Liver (tissue), 3 donors: ENCODE measurements around the gene PCSK4.

Source experiments
- EGR1 ChIP-seq, 2 donors: IDR thresholded peaks; 2 replicates each; pipeline ENCODE4 v1.6.1; 2016 to 2018; ENCODE audit warnings: antibody characterized with exemption in 2 of 2, low read depth in 2 of 2
- GABPA ChIP-seq, 2 donors: IDR thresholded peaks in 1 of 2; conservative IDR thresholded peaks in 1 of 2; 2 replicates each; pipeline ENCODE4 v1.6.1; 2016; ENCODE audit warnings: antibody characterized with exemption in 2 of 2, mild to moderate bottlenecking in 1 of 2, moderate library complexity in 1 of 2
- HNF4G ChIP-seq: IDR thresholded peaks from 2 replicates; pipeline ENCODE4 v1.6.1; 2016; ENCODE audit warnings: antibody characterized with exemption
- JUND ChIP-seq, 2 donors: IDR thresholded peaks; 2 replicates each; pipeline ENCODE4 v1.6.1; 2016; ENCODE audit warnings: antibody characterized with exemption in 2 of 2
- NR2F2 ChIP-seq: IDR thresholded peaks from 2 replicates; pipeline ENCODE4 v1.6.1; 2016; ENCODE audit warnings: antibody characterized with exemption
- RAD21 ChIP-seq, 2 donors: IDR thresholded peaks; 2 replicates each; pipeline ENCODE4 v1.6.1; 2016; ENCODE audit warnings: antibody characterized with exemption in 2 of 2, mild to moderate bottlenecking in 2 of 2
- RXRA ChIP-seq, 2 donors: IDR thresholded peaks; 2 replicates each; pipeline ENCODE4 v1.6.1; 2017 to 2018; ENCODE audit warnings: antibody characterized with exemption in 2 of 2, mild to moderate bottlenecking in 1 of 2
- TAF1 ChIP-seq: conservative IDR thresholded peaks from 2 replicates; pipeline ENCODE4 v1.6.1; 2016; ENCODE audit warnings: antibody characterized with exemption, mild to moderate bottlenecking
- YY1 ChIP-seq: IDR thresholded peaks from 2 replicates; pipeline ENCODE4 v1.6.1; 2016; ENCODE audit warnings: antibody characterized with exemption, mild to moderate bottlenecking
- TF ChIP-seq, protein P1 (sequence below): fragments of 150-350 bp; IDR thresholded peaks from 2 replicates; pipeline ENCODE4 v1.5.1; 2017; ENCODE audit warnings: improper control_type of control experiment, low read depth, low read length; ENCODE audit not compliant: missing input control
- TF ChIP-seq, protein P2 (sequence below): IDR thresholded peaks from 2 replicates; pipeline ENCODE4 v1.6.1; 2016; ENCODE audit warnings: antibody characterized with exemption
- TF ChIP-seq, protein P3 (sequence below): IDR thresholded peaks from 2 replicates; pipeline ENCODE4 v1.6.1; 2016; ENCODE audit warnings: antibody characterized with exemption
- TF ChIP-seq, protein P4 (sequence below): IDR thresholded peaks from 2 replicates; pipeline ENCODE4 v1.6.1; 2016; ENCODE audit warnings: antibody characterized with exemption
- TF ChIP-seq, protein P5 (sequence below): IDR thresholded peaks from 2 replicates; pipeline ENCODE4 v1.6.1; 2016; ENCODE audit warnings: antibody characterized with exemption, mild to moderate bottlenecking
- donor health status: healthy.
- donor health status: healthy.

DNA sequence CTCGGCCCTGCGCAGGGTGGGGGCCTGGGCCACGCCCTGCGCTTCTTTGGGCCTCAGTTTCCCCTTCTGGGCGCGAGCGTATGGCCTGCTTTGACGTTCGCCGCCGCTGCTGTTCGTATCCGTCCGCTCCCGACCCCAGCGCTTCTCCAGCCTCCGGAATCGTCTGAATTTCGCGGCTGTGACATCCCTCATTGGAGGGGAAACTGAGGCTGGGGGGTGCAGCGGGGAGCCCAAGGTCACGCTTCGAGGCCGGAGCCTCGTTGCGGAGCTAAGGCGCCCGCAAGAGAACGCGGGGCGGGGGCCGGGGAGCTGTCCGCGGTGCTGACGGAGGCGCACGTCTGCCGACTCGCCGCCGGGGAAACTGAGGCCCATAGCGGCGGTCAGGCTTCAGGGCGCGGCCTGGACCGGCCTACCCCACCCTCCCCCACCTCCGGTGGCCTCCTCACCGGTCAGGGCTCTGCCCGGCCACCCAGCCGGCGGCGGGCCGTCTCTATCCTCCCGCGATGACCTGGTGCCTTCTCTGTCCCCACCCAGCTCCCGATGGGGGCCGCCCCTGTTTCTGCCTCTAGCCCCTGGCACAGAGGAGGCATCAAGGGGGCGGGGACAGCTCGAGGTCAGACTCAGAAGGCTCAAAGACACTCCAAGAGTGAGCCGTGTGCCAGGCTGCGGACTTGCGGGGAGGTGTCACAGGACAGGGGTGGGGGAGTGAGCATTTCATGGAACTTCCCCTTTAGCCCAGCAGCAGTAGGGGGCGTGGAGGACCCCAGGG is 43.3 kb downstream of the PCSK4 start:
- TF ChIP-seq, protein P1, sequence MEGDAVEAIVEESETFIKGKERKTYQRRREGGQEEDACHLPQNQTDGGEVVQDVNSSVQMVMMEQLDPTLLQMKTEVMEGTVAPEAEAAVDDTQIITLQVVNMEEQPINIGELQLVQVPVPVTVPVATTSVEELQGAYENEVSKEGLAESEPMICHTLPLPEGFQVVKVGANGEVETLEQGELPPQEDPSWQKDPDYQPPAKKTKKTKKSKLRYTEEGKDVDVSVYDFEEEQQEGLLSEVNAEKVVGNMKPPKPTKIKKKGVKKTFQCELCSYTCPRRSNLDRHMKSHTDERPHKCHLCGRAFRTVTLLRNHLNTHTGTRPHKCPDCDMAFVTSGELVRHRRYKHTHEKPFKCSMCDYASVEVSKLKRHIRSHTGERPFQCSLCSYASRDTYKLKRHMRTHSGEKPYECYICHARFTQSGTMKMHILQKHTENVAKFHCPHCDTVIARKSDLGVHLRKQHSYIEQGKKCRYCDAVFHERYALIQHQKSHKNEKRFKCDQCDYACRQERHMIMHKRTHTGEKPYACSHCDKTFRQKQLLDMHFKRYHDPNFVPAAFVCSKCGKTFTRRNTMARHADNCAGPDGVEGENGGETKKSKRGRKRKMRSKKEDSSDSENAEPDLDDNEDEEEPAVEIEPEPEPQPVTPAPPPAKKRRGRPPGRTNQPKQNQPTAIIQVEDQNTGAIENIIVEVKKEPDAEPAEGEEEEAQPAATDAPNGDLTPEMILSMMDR: no peak
- TF ChIP-seq, protein P2, sequence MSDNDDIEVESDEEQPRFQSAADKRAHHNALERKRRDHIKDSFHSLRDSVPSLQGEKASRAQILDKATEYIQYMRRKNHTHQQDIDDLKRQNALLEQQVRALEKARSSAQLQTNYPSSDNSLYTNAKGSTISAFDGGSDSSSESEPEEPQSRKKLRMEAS: no peak
- TF ChIP-seq EGR1 (IDR thresholded peaks at IDR 0.05; ENCODE audit: low read depth in 2 of 2) (no peak), YY1 (no peak), HNF4G (no peak), JUND (IDR thresholded peaks at IDR 0.05) (no peak), TAF1 (no peak), RAD21 (IDR thresholded peaks at IDR 0.05) (no peak), NR2F2 (no peak), GABPA (IDR thresholded peaks at IDR 0.05 in 1 of 2, conservative IDR thresholded peaks at IDR 0.05 in 1 of 2) (no peak), RXRA (IDR thresholded peaks at IDR 0.05) (no peak)
- TF ChIP-seq, protein P3, sequence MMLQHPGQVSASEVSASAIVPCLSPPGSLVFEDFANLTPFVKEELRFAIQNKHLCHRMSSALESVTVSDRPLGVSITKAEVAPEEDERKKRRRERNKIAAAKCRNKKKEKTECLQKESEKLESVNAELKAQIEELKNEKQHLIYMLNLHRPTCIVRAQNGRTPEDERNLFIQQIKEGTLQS: no peak
- TF ChIP-seq, protein P4, sequence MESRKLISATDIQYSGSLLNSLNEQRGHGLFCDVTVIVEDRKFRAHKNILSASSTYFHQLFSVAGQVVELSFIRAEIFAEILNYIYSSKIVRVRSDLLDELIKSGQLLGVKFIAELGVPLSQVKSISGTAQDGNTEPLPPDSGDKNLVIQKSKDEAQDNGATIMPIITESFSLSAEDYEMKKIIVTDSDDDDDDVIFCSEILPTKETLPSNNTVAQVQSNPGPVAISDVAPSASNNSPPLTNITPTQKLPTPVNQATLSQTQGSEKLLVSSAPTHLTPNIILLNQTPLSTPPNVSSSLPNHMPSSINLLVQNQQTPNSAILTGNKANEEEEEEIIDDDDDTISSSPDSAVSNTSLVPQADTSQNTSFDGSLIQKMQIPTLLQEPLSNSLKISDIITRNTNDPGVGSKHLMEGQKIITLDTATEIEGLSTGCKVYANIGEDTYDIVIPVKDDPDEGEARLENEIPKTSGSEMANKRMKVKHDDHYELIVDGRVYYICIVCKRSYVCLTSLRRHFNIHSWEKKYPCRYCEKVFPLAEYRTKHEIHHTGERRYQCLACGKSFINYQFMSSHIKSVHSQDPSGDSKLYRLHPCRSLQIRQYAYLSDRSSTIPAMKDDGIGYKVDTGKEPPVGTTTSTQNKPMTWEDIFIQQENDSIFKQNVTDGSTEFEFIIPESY: no peak
- TF ChIP-seq, protein P5, sequence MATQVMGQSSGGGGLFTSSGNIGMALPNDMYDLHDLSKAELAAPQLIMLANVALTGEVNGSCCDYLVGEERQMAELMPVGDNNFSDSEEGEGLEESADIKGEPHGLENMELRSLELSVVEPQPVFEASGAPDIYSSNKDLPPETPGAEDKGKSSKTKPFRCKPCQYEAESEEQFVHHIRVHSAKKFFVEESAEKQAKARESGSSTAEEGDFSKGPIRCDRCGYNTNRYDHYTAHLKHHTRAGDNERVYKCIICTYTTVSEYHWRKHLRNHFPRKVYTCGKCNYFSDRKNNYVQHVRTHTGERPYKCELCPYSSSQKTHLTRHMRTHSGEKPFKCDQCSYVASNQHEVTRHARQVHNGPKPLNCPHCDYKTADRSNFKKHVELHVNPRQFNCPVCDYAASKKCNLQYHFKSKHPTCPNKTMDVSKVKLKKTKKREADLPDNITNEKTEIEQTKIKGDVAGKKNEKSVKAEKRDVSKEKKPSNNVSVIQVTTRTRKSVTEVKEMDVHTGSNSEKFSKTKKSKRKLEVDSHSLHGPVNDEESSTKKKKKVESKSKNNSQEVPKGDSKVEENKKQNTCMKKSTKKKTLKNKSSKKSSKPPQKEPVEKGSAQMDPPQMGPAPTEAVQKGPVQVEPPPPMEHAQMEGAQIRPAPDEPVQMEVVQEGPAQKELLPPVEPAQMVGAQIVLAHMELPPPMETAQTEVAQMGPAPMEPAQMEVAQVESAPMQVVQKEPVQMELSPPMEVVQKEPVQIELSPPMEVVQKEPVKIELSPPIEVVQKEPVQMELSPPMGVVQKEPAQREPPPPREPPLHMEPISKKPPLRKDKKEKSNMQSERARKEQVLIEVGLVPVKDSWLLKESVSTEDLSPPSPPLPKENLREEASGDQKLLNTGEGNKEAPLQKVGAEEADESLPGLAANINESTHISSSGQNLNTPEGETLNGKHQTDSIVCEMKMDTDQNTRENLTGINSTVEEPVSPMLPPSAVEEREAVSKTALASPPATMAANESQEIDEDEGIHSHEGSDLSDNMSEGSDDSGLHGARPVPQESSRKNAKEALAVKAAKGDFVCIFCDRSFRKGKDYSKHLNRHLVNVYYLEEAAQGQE: peak; percentile 97
